Measurements from ENCODE around the gene UTS2B.
"Not testable (repeated sequence)": the region's sequence is repeated elsewhere in the genome, so short reads cannot be mapped to it uniquely, and the experiment has no call there.

Gene UTS2B

DNA sequence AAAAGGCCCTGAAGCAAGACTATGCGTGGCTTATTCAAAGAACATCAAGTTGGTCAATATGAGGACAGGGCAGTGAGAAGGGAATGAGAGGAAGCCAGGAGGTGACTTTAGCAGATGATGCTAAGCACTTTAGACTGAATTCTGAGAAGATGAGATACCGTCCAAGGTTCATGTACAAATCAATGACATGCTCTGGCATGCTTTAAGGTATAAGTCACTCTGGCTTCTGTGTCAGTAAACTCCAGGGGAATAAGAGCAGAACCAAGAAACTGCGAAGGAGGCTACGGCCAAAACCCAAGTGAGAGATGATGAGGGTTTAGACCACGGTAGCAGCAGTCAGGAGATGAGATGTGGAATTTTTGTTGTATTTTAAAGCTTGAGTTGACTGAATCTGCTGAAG, 10.0 kb downstream of the UTS2B start:
- DNase-seq: no peak

DNA sequence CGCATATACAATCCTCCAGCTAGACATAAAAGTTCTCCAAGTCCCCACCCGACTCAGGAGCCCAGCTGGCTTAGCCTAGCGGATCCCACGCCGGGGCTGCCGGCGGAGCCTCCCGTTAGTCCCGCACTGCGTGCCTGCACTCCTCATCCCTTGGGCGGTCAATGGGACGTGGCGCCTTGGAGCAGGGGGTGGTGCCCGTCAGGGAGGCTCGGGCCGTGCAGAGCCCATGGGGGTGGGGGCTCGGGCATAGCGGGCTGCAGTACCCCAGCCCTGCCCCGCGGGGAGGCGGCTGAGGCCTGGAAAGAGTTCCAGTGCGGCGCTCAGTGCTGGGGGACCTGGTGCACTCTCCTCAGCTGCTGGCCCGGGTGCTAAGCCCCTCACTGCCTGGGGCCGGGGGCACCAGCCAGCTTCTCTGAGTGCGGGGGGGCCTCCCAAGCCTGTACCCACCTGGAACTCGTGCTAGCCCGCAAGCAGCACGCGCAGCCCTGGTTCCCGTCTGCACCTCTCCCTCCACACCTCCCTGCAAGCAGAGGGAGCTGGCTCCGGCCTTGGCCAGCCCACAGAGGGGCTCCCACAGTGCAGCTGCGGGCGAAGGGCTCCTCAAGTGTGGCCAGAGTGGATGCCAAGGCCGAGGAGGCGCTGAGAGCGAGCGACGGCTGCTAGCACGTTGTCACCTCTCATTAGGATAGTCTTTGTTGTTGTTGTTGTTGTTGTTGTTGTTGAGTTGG, 13.3 kb downstream of the UTS2B start:
- DNase-seq: no peak

DNA sequence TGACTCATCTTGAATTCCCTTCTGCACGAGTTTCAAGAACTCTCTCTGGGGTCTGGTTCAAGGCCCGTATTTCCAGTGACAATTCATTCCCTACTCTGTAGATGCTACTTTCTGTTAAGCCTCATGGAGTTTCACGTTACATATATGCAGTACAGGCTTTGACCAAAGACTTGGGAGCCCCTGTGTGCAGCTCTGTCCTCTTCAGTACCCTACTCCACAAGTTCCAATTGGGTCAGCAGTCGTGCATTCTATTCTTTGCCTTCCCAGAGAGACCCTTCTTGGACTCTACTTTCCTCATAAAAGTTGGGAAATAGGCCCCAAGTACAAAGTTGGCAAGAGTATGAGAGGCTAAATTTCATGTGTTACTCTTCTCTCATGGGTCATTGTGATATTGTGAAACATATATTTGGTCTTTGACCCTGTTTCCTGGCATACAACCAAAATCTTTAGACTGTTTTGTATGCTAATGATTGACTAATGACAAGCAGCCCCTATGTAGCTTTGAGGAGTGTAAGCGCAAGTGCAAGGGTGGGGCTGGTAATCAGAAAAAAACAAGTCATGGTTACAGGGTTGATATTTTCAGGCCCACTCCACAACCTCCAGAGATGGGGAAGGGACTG, 16.1 kb downstream of the UTS2B start:
- no peak for DNase-seq

DNA sequence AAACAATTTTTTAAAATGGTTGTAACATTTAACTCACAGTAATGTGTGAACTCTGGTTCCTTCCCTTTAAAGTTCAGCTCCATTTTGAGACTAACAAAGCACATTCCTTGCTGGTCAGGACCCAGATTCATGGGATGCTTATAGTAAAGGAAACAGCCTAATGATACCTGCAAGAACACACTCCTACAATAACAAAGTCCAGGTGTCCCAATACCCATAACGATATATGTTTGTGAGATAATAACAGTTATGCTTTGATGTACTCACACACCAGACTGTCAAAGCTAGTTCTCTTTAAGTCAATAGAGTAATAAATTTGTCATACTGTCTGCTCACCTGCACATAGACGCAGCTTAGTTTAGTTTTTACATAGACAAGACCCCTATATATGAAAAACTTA, 17.0 kb downstream of the UTS2B start:
- DNase-seq: no peak

DNA sequence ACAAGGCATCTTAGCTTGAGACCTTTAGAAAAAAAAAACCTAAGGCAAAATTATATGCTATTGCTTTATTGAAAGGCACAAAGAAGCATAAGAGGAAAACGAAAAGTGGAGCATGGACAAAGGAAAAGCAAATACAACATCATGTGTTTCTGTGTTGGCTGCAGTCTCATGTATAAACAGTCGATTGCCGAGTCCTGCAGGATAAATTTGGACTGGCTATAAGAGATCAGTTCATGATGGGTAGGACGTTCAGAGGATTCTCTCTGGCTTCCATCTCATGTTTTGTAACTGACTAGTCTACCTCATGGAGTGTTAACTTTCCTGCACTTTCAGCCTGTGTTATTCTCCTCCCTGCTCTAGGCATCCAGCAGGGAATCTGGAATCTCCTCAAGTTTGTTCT, 23.0 kb downstream of the UTS2B start:
- DNase-seq: no peak

DNA sequence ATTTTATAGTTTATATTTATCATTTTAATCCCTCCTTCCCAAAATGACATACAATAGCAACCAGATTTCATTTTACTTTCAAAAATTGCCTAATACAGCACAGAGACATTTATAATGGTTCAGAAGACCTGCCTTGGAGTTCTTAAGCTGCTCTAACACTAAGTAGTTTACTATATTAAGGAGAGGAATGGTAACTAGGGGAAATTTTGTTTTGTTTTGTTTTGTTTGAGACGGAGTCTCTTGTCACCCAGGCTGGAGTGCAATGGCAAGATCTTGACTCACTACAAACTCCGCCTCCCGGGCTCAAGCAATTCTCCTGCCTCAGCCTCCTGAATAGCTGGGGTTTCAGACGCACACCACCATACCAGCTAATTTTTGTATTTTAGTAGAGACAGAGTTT, 23.9 kb downstream of the UTS2B start:
- no peak for DNase-seq

DNA sequence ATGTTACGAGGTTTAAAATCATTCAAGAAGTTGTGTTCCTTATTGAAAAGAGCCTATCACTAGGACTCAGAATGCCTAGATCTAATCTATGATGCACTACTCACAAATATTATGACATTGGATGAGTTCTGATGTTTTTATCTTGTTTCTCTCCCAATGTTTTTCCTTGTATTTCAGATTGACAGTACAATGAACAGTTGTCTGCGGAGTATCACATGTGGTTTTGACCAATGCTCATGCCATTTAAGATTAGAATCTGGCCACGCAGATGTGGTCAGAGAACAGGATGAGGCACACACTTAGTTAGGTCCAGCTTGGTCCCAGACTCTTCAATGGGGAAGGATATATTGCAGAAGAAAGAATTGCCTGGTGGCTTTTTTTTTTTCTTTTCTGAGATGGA, 26.7 kb downstream of the UTS2B start:
- DNase-seq: no peak

DNA sequence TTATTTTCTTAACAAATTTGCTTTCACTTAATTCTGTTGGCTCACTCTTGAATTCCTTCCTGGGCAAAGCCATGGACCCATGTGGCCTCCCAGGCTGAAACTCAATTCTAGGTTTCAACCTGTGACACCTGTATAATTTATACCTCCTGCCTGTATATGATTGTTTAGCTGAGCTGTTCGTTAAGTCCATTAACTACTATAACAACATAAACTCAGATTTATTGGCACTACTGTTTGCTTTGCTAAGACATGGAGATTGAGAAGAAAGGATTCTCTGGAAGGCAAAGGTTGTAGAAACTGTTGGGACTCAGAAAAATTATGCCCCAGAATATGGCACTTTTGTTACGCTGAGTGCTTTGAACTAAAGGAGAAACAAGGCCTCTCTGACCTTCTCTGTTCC, 27.9 kb downstream of the UTS2B start:
- DNase-seq: no peak

DNA sequence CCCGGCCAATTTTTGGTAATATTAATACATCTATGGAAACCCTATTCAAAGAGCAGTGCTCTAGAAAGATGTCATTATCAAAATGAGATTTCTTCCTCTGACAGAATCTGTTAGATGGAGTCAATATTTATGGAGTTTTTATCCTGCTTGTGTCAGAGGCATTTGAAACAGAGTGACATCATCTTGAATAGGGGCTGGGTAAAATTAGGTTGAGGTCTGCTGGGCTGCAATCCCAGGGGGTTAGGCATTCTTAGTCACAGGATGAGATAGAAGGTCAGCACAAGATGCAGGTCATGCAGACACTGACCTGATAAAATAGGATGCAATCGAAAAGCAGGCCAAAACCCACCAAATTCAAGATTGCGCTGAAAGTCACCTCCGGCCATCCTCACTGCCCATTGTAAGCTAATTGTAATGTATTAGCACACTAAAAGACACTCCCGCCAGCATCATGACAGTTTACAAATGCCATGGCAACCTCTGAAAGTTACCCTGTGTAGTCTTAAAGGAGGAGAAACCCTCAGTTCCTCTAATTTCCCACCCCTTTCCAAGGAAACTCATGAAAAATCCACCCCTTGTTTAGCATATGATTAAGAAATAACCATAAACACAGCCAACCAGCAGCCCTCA, 28.4 kb downstream of the UTS2B start:
- DNase-seq: no peak

DNA sequence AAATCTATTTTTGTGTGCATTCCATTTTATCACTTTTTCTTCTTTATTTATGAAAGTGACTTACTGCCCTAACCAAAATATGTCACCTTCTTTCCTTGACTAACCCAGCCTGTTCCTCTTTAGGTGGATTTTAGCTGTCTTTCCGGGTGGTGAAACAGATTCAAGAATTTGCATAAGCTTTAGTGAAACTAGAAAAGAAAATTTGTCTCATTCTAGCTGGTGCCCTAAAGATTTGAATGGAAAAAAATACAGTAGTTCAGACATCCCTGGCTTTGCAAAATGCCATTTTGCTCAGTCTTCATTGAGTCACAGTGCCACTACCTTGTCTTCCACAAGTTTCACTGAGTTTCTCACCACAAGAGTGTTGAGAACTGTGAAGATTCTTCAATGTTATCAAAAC, 29.3 kb downstream of the UTS2B start:
- no peak for DNase-seq

DNA sequence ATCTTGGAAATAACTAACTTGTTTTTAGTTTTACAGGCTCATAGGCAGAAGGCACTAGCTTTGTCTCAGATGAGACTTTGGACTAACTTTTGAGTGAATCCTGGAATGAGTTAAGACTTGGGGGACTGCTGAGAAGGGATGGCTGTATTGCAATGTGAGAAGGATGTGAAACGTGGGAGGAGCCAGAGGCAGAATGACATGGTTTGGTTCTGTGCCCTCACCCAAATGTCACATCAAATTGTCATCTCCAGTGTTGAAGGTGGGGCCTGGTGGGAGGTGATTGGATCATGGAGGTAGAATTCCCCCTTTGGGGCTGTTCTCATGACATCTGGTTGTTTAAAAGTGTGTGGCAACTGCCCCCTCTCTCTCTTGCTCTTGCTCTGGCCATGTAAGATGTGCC, 29.9 kb downstream of the UTS2B start:
- no peak for DNase-seq

DNA sequence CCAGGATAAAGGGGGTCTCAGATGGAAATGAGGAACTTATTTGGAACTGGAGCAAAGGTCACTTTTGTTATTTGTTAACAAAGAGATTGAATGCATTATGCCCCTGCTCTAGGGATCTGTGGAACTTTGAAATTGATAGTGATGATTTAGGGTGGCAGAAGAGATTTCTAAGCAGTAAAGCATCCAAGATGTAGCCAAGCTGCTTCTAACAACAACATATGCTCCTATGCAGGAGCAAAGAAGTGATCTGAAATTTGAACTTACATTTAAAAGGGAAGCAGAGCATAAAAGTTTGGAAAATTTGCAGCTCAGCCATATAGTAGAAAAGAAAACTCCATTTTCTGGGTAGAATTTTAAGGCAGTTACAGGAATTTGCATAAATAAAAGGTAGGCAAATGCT, 31.5 kb downstream of the UTS2B start:
- no peak for DNase-seq

DNA sequence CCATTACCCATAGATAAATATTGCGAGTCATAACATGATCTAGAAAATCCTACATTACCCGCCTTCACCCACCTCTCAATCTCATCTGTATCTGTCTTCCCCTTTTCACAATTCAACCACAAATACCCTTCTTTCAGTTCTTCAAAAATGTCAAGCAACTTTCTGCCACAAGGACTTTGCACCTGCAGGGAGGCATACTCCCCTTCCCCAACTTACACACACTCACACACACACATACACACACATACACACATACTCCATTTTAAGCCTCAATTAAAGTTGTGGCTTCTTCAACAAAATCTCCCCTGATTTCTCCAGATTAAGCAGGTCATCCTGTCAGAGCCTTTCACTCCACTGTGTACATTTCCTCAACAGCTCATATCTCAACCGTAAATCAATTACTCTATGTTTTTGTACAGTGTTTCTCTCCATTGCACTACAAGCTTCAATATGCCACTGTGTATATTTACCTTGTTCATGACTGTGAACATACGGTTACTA, 34.2 kb downstream of the UTS2B start:
- no peak for DNase-seq

DNA sequence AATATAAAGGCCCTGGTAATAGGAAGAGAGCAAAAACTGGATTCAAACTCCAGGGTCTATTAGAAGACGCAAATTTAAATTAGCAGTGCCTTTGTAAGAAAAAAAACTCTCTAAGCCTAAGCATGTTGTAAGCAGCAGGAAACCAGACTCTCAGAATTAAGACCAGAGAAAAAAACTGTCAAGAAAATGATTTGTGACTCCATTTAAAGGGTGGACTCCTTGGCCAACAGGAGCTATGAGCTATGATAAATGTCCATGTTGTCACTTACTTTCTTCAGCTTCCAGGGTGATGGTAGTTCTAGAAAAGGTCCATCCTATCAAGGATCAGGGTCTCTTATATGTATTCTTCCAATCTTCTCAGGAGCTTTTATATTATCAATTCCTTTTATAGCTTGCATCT, 36.0 kb downstream of the UTS2B start:
- DNase-seq: no peak

DNA sequence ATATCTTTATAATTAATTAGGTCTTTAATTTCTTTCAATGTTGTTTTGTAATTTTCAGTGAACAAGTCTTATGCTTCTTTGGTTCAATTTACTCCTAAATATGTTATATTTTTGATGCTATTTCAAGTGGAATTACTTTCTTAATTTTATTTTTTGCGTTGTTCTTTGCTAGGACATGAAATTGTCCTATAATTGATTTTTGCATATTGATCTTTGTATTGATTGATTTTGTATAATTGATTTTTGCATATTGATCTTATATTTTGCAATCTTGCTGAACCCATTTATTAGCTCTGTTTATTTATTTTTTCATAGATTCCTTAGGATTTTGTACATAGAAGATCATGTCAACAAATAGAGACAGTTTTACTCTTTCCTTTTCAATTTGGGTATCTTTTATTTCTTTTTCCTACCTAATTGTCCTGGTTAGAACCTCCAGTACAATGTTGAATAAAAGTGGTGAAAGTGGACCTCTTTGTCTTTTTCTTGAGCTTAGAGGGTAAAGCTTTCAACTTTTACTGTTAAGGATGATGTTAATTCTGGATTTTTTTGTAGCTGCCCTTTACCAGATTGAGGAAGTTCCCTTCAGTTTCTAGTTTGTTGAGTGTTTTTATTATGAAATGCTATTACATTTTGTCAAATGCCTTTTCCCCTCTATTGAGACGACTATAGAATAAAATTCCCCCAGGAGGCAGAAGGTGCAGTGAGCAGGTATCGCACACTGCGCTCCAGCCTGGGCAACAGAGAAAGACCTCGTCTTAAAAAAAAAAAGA, 37.9 kb downstream of the UTS2B start:
- DNase-seq: no peak

DNA sequence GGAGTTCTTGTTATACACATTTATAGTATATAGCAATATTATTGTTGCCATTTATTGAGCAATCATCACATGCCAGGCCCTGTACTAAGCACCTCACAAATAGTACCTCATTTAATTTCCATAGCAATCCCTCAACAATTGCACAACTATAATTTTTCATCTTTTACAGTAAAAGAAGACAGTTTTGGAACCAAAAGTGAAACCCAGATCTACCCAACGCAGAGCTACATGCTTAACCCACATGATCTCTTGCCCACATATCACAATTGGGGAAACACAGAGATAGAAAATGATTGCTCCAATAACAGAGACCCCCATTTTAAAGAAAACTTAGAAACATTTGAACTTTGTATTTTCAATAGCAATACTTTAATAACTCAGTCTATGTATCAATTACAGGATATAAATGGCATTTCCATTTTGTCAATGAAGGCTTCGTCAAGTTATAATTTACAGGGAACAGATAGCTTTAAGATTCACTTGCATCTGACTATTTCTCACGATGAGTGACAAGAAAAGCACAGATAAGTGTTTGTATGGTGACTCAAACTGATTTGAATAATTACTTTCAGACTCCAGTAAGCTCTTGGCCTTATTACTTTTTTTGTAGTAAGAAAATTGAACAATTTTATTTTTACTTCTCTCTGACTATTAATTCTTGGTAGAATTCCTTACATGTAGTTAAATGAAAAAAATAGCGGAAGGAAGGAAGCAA, 39.9 kb downstream of the UTS2B start:
- DNase-seq: no peak

DNA sequence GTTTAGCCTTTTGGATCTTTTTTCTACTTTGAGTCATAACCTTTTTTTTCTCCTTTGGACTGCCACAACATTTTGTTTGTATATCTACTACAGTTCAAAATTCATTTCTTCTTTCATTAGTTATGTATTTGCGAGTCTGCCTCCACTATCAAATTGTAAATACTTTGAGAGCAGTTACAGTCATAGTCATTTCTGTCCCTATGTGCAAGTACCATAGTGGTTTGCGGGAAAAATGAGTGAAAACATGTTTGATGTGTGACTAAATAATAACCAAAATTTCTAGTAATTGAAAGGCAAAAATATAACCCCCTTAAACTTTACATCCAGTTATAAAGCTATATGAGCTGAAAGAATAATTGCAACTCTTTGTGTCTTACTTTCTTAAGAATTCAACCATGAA, 46.9 kb downstream of the UTS2B start:
- no peak for DNase-seq

DNA sequence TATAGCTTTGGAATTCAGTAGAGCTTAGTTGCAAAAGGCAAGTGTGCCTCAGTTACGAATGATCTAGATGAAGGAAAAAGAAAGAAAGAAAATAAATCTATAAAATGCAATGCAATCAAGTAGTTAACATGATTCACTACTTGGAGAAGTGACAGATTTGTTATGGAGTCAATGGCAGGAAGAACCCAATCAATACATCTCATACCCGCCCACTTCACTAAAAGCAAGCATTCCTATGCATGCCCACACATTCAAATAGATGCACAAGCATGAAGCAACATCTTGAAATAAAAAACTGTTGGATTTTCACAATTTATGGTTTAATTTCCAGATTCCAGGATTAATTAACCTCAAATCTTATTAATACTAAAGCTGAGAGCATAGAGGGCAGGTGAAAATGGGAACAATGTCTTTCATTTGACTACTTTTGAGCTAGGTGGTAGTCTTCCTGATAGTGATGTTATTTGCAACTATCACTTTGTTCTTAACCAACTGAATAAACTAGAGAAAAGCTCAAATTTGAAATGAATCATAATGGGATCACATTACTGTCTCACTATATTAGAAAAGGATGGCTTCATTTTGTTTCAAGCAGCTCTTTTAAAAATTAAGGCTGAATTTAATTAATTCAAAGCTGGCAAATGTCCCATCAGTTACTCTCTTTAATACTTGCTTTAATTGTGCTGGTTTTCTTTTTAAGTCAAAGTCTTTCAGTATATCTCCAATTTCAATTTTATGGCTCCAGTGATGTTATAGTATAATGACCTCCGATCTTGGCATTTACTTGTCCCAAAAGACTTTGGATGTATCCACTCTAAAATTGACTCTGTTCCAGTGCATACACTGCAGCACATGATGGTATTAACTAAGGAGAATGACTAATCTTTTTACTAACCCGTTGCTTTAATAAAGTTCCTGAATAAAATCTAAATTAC, 47.8 kb downstream of the UTS2B start:
- DNase-seq: no peak

DNA sequence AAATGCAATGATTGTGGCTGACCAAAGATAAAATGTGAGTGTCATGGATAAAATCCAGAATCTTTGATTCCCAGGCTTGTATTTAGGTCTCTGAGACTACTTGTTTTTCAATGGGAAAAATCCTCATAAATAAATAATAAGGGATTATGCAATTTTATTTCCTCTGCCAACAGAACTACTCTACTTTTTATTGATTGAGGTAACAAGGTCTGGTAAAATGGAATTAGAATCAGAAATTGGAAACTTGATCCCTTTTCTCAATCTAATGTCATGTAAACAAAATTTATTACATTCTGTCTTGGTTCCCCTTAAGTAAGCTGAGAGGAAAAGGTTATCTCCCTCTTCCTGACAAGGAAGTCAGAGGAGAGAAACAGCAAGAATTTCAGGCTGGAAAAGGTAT, 49.4 kb downstream of the UTS2B start:
- DNase-seq: no peak

DNA sequence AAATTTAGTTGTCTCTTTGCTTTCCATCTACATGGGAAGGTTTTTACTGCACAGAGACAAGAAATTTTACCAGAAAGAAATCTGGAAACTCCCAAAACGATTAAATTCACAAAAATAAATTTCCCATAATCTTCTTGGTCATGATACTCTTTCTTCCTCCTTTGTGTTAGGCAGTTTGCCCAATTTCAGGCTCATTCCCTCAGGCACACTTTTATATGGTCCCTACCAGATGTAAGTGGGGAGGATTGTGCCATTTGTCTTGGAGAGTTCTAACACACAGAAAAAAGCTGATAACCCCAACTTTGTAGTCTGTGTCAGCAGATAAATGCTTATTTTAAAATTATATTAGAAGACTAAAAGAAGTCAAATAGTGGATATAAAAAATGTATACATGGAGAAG, 50.2 kb downstream of the UTS2B start:
- no peak for DNase-seq

DNA sequence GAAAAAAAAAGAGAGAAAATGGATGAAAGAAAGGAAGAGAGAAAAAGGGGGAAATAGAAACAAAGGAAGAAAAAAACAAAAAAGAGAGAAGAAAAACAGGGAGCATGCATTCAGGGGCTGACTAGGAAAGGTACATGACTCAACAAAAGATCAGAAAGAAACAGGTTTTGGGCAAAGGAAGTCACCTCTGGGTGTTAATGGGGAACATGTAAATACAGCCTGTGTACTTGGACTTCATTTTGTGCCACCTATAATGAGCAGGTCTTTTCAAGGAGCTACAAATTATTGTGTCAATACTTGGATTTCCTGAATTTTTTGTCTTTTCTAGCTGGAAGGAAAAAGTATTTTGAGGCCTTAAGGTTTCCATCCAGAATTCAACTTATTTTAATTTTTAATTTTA, 54.6 kb downstream of the UTS2B start:
- DNase-seq: no peak

DNA sequence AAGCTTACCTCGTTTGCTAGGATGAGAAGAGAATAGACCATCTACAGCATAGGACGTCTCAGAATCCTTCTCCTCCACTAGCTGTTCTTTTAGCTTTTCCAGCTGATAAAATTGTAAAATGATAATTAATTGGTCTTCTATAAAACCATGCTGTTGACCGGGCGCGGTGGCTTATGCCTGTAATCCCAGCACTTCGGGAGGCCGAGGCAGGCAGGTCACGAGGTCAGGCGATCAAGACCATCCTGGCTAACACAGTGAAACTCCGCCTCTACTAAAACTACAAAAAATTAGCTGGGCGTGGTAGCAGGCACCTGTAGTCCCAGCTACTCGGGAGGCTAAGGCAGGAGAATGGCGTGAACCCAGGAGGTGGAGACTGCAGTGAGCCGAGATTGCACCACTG, 55.1 kb downstream of the UTS2B start:
- not testable (repeated sequence) for DNase-seq
